HG03442 (cell line): ENCODE results near the gene INHBC.
"Not testable (repeated sequence)": the region's sequence is repeated elsewhere in the genome, so short reads cannot be mapped to it uniquely, and the experiment has no call there.

Source experiments
- ATAC-seq: cut with Tn5 transposase; IDR thresholded peaks from one replicate; pipeline ENCODE4 v1.9.1; 2021; ENCODE audit warnings: mild to moderate bottlenecking, moderate library complexity; ENCODE audit not compliant: unreplicated experiment

The INHBC gene

GRCh38 chr12:57429473-57430111 lies 5.0 kb upstream of the INHBC start:
- ATAC-seq, result no peak

- ATAC-seq, result peak; percentile 52
Measured at GRCh38 chr12:57430112-57430930, 4.3 kb upstream of the INHBC start.

- ATAC-seq, result peak; percentile 89
Measured at GRCh38 chr12:57430931-57431566, 3.5 kb upstream of the INHBC start, which contains the start of gene R3HDM2. TSS of gene R3HDM2 (minus strand) at chr12:57431043. CDS start at chr12:57310428, 120,615 bp downstream.

DNA sequence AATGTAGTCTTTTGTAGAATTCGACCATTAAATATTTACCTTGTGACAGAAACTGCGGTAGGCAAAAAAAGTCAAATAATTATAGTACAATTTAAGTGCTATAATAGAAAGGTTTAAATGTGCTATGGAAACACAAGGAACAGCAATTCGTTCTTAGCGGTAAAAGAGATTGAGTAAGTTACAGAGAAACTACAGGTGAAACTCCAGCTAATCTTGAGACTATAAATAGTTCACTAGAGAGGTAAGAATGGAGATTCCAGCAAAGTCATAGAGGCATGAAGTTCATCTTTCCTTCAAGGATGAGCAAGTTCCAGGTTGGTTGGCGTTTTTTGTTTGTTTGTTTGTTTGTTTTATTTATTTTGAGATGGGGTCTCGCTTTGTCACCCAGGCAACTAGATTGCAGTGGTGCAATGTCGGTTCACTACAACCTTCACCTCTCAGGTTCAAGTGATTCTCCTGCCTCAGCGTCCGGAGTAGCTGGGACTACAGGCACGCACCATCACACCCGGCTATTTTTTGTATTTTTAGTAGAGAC lies 2.9 kb upstream of the INHBC start:
- no peak for ATAC-seq

GRCh38 chr12:57433370-57433769 lies 1.2 kb upstream of the INHBC start:
- ATAC-seq, result no peak

DNA sequence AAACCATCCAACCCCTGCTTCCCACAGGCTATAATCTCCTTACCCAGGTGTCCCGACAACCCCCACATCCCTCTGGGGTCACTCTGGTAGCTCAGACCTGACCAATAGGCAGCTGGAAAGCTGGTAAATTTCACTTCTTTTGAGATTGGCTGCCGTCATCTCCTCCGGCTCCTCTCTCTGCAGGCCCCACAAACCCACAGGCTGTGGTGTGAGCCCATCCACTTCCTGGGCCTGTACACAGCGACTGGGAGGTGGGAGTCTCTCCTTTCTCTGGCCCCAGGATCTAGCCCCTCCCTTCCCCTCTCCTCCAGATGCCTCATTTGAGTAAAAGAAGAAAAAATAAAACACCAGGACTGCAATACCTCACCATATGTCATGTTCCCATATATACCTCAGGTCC lies 709 bp downstream of the INHBC start:
- no peak for ATAC-seq

GRCh38 chr12:57438400-57438799 lies 3.8 kb downstream of the INHBC start:
- ATAC-seq, result no peak

GRCh38 chr12:57439762-57440266 lies 5.2 kb downstream of the INHBC start:
- ATAC-seq, result no peak

GRCh38 chr12:57441393-57441792 lies 6.8 kb downstream of the INHBC start:
- not testable (repeated sequence) for ATAC-seq

DNA sequence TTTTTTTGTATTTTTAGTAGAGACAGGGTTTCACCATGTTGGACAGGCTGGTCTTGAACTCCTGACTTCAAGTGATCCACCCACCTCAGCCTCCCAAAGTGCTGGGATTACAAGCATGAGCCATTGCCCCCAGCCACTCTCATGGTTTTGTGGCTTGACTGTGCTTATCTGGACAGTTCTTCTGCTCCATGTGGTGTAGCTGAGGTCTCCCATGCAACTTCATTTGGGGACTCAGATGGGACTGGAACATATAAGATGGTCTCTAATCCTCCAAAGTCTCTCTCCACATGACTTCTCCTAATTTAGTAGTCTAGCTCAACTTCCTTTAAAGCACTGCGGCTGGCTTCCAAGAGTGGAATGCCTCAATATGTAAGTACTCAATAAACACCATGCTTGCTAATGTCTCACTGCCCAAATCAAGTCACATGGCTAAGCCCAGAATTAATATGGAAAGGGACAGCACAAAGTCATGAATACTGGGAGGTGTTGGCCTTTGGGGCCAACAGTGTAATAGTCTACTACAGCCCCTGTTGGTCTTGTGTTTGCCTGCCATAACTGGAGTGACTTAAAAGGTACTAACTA lies 7.4 kb downstream of the INHBC start:
- no peak for ATAC-seq

DNA sequence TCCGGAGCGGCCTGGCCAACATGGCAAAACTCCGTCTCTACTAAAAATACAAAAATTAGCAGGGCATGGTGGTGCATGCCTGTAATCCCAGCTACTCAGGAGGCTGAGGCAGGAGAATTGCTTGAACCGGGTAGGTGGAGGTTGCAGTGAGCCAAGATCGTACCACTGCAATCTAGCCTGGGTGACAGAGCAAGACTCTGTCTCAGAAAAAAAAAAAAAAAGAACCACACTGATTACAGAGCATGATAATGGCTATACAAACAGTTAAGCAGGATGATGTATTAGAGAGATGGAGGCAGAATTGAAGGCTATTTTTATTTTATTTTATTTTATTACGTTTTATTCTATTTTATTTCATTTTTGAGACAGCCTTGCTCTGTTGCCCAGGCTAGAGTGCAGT lies 9.8 kb downstream of the INHBC start:
- ATAC-seq, result not testable (repeated sequence)

- ATAC-seq, result no peak
Measured at GRCh38 chr12:57444744-57445143, 10.2 kb downstream of the INHBC start.

- no peak for ATAC-seq
Measured at GRCh38 chr12:57446292-57446960, 11.8 kb downstream of the INHBC start.

- ATAC-seq, result no peak
Measured at GRCh38 chr12:57448669-57449068, 14.1 kb downstream of the INHBC start.

DNA sequence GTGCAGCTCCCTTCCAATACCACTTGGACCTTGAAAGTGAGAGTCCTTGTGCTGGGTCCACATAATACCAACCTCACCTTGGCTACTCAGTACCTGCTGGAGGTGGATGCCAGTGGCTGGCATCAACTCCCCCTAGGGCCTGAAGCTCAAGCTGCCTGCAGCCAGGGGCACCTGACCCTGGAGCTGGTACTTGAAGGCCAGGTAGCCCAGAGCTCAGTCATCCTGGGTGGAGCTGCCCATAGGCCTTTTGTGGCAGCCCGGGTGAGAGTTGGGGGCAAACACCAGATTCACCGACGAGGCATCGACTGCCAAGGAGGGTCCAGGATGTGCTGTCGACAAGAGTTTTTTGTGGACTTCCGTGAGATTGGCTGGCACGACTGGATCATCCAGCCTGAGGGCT lies 14.8 kb downstream of the INHBC start:
- no peak for ATAC-seq

DNA sequence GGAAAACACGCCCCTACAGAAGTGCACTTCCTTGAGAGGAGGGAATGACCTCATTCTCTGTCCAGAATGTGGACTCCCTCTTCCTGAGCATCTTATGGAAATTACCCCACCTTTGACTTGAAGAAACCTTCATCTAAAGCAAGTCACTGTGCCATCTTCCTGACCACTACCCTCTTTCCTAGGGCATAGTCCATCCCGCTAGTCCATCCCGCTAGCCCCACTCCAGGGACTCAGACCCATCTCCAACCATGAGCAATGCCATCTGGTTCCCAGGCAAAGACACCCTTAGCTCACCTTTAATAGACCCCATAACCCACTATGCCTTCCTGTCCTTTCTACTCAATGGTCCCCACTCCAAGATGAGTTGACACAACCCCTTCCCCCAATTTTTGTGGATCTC lies 15.5 kb downstream of the INHBC start:
- no peak for ATAC-seq

DNA sequence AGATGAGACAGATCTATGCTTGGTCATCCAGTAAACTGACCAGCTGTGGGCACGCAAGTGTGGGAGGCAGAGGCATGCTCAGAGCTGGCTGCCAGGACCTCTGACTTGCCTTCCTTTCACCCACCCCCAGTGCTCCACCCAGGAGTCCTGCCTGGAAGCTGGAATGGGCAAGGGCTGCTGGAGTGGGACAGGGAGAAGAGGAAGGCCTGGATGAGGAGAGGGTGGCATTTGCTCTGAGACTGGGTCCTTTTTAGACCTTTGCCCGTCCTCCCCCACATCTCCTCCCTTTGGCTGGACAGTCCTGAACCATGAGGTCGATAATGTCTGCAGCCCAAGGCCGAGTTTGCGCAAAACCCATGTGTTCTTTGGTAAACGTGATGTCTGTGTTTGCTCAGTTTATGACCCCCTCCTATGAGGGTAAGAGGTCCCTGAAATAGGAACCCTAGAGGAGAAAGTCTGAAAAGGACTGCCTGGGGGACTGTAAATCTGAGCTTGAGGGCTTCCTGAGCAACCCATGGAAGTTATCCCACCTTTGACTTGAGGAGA lies 16.7 kb downstream of the INHBC start:
- ATAC-seq, result no peak

DNA sequence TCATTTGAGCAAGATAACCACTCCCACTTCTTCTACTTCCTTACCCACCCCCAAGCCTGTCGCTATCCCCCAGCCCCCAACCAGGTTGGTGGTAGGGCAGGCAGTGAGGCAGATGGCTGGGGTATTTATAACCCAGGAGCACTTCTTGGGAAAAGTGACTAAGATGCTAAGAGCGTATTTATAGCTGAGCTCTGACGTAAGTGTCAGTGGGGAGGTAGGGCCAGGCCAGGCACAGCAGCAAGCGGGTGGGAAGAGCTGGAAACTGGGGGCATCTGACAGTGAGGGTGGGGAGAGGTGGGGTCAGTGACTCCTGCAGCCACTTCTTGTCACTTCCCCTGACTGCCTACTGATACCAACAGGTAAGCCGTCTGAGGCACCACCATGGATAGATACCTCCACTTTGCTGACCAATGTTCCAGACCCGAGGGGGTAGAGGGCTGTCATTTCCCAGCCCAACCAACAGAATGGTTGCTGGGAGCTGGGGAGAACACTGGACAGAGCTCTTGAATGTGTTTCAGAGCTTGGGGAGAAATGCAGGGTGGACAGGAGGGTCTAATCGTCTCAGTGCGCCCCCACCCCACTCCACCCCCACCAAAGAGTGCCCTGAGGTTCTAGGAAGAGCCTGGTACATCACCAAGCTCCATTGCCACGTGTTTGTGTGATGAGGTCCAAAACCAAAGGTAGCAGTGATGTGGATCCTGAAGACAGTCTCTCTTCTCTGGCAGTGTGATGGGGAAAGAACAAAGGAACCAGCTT lies 17.8 kb downstream of the INHBC start:
- ATAC-seq, result no peak

GRCh38 chr12:57452937-57453509 lies 18.4 kb downstream of the INHBC start:
- ATAC-seq, result peak; percentile 44
